Measurements from ENCODE around the gene GPRC5B.

GRCh38 chr16:19824216-19824615 lies 60.4 kb downstream of the GPRC5B start:
- TF ChIP-seq POLR2AphosphoS5 (IDR thresholded peaks at IDR 0.05; ENCODE audit: borderline replicate concordance, low read depth, low read length) (no peak), EZH2 (IDR thresholded peaks at IDR 0.05) (no peak), FOXP2 (optimal IDR thresholded peaks at IDR 0.05; ENCODE audit: control extremely low read depth, extremely low read length, insufficient read depth) (no peak)

All from SK-N-MC (cell line).